Stimulated activated CD8-positive, alpha-beta memory T cell treated with anti-CD3 and anti-CD28 coated beads, Interleukin-4, amount 100 ng/mL, for 4 hours (primary cell): ENCODE data around the gene ADAP1.

Source experiments
- DNase-seq, 2 donors: peaks; one replicate each; pipeline ENCODE4 v3.0.0-alpha.2; 2020; ENCODE audit warnings: low read depth in 2 of 2, low spot score in 1 of 2

The ADAP1 gene

GRCh38 chr7:896346-897075, 58.0 kb downstream of the ADAP1 start:
- no peak for DNase-seq

DNA sequence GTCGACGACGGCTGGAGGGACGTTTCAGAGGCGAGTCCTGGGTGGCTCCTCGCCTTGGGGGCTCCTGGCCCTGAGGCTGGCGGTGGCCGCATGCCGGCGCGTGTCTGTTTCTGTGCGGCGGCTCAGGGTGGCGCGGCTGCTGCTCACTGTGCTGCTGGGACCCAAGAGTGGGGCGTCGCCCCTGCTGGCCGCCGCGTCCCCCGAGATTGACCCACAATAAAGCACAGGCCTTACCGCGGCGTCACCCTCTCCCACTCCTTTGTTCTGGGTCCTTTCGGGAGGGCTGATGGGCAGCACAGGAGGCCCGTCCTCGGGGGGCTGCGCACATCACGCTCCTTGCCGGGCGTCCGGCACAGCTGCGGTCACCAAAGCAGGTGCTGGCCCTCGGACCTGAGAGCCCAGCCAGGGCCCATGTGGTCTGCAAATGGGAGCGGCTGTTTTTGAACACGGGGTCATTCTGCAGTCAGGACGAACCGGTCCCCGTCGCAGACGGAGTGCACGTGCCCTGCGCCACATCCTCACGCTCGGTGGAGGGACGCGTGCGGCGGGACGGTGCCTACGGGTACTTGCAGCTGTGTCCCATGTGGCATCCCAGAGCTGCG, 58.9 kb downstream of the ADAP1 start:
- DNase-seq = no peak

- DNase-seq = no peak
Observed at GRCh38 chr7:894927-895450, 59.5 kb downstream of the ADAP1 start.

DNA sequence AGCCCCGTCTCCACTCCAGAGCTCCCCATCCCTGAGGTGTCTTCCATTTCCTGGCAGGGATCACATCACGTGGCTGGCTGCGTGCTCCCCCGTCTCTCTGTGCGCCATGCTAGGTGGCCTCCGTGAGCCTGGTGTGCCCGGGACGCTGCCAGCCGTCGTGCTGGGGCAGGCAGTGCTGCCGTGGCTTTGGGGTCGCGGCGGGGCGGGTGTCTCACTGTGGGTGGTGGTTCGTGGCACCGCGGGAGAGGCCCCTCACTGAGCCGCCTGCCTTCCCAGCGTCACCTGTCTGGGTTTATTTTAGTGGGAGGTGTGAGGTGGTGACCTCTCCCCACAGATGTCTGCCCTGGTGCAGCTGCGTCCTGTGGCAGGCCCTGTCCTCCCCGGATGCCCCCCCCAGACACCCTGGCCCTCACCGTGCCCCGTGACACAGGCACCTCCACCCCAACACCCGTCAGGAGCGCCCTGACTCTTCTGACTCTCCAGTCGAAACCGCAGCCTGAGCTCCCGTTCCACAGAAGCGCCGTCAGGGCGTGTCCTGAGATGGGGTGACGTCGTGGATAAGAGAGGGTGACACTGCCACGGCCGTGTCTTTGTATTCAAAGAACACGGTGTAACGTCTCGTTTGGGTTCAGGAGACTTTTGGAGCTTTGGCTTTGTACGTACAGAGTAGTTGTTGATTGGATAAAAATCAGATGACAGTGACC, 60.2 kb downstream of the ADAP1 start:
- DNase-seq = no peak

DNA sequence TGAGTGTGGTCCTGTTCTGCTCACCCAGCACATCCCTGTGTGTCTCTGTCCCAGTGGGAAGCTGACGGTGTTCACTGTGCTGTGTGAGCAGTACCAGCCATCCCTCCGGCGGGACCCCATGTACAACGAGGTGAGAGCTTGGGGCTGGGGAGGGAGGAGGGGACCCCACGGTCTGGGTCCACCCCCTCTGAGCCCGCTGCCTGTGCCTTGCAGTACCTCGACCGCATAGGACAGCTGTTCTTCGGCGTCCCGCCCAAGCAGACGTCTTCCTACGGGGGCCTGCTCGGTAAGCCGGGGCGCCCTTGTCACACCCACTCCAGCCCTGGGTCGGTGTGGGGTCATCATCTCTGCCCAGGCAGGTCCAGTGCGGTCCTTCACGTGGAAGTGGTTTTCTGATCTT, 60.8 kb downstream of the ADAP1 start:
- DNase-seq = no peak

DNA sequence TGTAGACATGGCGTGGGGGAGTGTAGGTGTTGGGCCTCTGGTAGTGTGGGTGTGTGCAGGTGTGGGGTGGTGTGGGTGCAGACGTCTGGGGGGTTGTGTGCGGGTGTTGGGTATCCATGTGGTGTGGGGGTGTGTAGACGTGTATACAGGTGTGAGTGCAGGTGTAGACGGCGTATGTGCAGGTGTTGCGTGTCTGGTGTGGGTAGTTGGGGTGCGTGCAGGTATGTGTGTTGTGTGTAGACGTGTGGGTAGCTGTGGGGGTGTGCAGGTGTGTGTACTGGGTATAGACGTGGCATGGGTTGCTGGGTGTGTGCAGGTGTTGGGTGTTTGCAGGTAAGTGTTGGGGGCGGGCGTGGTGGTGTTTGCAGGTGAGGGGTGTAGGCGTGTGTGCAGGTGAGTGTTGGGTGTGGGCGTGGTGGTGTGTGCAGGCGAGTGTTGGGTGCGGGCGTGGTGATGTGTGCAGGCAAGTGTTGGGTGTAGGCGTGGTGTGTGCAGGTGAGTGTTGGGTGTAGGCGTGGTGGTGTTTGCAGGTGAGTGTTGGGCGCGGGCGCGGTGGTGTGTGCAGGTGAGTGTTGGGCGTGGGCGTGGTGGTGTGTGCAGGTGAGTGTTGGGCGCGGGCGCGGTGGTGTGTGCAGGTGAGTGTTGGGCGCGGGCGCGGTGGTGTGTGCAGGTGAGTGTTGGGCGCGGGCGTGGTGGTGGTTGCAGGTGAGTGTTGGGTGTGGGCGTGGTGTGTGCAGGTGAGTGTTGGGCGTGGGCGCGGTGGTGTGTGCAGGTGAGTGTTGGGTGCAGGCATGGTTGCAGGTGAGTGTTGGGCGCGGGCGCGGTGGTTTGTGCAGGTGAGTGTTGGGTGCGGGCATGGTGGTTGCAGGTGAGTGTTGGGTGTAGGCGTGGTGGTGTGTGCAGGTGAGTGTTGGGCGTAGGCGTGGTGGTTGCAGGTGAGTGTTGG, 61.6 kb downstream of the ADAP1 start:
- DNase-seq = no peak

- no peak for DNase-seq
Observed at GRCh38 chr7:891805-892204, 62.7 kb downstream of the ADAP1 start.

DNA sequence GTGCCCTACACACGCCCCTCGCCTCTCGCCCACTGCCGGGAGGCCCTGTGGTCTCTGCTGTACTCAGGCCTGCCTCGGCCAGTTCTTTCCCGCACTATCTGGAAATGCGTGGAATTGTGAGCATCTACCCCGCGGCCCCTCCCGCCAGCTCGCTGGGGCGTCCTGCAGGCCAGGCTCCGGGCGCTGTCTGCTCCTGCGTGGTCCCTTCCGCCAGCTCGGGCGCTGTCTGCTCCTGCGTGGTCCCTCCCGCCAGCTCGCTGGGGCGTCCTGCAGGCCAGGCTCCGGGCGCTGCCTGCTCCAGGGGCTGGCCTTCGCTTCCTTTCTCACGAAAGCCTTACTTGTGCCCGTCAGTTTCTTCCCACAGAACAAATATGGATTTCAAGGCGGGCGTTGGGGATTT, 63.2 kb downstream of the ADAP1 start:
- DNase-seq = no peak

- no peak for DNase-seq
Observed at GRCh38 chr7:890868-891267, 63.6 kb downstream of the ADAP1 start.

DNA sequence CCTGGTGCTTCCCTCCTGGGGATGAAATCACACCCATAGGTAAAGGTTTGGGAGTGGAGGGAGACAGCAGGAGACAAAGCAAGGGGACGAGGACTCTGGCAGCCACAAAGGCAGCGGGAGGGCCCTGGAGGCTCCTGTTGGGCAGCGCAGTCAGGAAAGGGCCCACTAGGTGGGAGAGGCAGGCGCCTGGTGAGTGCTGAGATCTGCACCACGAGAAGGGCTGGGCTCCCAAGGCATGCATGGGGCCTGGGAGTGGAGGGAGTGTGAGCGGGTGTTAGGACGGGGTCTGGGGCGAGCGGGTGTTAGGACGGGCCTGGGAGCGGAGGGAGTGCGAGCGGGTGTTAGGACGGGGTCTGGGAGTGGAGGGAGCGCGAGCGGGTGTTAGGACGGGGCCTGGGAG, 65.1 kb downstream of the ADAP1 start:
- no peak for DNase-seq

DNA sequence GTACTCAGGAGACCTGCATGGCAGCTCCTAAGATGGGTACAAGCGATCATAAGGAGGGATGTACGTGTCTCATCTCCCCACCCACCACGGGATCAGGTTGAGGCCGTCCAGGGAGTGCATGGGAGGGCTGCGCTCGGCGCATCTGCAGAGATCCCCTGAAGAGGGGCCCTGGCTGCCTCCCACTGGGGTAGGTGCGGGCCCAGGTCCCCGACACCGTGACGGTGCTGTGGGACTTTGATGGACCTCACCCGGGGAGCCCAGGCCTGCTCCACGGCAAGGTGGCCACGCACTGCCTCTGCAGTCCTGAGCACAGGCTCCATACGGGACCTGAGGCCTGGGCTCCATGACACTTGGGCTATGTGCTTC, 65.5 kb downstream of the ADAP1 start:
- DNase-seq = no peak

DNA sequence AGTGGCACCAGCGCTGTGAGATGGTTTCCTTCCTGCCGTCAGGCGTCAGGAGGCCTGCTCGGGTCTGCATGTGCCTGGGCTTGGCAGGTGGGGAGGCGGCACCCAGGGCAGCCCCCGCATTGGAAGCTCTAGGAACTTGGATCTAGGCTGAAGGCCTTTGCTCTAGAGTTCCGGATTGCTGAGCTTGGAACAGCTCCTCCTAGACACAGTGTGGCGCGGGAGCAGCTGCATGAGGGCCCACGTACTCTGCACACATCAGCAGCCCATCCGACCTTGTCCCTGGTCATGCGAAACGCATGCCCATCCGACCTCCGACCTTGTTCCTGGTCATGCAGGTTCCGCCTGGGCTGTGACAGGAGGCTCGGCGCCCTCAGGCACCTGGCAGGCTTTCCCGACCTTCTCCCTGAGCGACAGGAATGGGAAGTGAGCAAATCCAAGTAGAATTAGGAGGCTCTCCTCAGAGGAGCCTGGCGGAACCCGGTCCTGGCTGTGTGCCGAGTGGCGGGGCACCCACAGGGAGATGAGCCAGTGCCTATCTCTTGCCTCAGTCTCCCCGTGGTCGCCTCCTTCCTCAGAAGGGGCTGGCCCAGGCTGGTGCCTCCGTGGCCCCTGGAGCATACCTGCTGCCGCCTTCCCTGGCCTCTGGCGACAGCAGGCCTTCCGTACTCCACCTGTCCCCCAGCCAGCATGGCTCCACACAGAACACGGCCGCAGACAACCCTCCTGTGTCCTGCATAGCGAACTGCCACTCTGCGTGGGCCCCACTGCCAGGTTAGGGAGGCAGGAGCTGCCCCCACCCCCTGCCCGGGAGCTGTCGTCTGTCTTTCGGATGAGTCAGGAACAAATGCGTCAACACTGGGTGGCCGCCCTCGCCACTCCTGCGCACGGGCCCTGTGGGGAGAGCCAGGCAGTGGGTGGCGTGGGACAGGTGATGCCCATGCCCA, 66.1 kb downstream of the ADAP1 start:
- no peak for DNase-seq

DNA sequence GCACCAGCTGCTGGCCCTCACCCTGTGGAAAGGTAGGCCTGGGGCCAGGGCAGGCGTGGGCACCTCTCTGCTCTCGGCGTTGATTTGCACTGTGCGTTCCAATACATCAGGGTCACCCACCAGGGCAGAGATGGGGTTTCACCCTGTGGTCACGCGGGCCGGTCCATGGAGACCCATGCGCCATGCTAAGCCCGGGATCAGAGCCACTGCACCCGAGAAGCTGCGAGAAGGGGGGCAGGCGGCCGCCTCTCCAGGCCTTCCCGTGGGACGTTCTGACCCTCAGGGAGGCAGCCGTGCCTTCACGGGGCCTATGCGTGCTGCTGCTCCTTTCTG, 67.0 kb downstream of the ADAP1 start:
- no peak for DNase-seq

GRCh38 chr7:886626-887487, 67.6 kb downstream of the ADAP1 start:
- no peak for DNase-seq

DNA sequence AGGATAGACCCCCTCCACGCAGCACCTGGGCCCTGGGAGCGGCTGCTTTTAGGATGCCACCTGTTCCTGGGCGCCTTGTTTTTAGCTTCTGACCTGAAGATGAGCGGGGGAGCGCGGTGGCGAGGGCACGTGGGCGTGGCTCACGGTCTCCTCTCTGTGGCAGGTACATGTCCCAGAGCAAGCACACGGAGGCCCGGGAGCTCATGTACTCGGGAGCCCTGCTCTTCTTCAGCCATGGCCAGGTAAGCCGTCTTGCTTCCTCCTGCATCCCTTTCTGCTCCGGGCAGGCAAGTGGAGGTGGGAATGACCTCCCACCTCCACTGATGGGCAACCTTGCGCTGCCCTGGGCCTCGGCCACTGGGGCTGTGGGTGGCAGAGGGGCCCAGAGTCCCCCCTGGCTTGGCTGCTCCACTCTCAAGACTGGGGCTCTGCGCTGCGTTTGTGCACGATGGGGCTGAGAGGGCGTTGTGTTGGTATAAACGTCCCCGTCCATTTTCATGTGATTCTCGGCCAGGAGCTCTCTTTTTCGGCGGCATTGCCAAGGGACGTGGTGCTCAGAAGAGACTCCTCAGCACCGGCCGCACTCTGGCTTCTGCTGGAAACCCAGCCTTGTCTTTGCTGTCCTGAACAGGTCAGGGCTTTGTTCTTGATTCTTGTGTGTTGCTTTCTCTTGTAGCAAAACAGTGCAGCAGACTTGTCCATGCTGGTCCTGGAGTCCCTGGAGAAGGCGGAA, 68.4 kb downstream of the ADAP1 start:
- DNase-seq = no peak

DNA sequence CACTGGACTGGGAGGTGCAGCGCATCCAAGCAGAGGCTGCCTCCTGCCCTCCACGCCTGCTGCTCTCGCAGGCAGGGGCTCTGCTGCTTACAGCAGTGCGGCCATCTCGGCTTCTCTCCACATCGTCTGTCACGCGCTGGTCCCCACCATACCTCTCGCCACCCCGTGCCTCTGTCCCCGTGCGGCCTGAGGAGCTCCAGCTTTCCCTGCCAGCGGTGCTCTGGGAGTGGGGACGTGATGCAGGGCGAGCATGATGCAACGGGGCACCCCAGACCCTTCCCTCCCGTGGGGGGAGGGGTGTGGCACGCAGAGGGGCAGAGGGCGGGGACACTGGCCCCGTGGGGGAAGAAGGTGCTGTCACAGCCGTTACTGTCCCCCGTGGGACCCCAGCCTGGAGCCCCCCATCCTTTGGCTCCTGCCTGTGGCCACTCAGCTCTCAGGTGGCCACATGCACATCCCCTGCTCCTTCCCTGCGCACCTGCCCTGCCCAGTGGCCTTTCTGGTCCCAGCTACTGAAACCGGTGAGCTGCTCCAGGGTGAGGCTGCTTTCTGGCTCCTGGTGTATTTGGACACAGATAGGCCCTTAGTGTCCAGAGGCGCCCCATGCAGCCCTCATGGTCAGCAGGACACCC, 69.1 kb downstream of the ADAP1 start:
- DNase-seq = no peak

GRCh38 chr7:884191-885003, 70.1 kb downstream of the ADAP1 start:
- no peak for DNase-seq
